Activated T-cell treated with anti-CD3 and anti-CD28 coated beads for 4 hours (primary cell): Measurements from ENCODE around the gene SLC5A10.

Experiments
- DNase-seq: peaks from one replicate; pipeline ENCODE4 v3.0.0-alpha.2; 2020

The SLC5A10 gene

DNA sequence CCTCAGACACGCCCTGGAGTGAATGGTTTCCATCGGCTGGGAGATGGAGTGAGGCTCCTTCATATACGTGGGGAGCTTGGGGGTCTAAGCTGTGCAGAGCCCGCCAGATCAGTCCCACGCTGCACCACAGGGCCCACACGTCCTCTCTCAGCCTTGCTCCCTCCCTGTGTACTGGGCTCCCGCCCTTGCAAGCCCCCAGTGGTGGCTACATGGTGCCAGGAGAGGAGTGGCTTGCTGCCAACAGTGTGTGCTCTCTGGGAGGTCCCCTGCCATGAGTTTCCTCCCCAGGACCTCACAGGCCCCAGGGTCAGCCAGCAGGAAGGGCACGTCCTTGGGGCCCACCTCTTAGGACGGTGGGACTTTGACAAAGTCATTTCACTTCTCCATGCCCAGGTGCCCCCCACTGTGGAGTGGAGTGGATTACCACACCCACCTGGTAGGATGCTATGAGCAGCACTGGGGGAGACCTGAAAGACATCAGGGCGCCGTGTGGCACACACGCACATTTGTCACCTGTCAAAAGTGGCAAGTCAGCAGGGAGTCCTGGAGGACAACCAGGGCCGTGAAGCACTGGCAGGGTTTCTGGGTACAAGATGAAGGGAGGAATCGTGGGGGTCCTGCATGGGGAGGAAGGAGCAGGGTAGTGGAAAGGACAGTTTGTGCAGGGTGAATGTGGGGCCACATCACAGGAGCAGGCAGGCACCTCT lies 13.7 kb downstream of the SLC5A10 start:
- DNase-seq: no peak

DNA sequence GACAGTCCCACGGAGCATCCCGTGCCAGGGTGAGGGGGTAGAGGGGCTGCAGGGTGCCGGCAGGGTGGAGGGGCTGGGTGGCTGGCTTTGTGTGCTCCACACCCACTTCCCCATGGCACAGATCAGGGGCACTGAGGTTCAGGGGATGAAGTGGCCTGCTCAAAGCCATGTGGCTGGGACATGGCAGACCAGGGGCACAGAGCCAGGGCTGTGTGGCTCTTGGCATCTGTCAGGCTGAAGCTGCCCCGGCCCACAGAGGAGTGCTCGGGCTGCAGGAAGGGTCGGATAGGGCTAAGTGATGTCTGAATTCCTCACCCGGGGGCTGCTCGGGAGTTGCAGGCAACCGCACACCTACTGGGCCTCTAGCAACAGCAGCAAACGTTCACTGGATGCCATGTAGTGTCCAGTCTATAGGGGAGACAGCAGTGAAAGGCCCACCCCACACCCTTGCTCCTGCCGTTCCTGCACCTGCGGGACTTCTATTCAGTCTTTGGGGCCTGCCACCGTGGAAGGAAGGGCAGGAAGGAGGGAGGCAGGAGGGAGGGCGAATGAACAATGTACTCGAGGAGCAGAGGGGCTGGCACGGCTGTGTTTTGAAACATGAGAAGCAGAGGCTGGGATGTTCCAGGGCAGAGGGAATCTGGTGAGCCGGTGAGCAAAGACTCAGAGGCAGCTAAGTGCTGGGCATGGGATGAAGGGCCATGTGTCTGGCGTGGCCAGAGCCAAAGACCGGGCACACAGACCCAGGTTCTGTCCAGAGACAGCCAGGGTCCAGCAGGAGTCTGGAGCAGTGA lies 15.1 kb downstream of the SLC5A10 start:
- no peak for DNase-seq

DNA sequence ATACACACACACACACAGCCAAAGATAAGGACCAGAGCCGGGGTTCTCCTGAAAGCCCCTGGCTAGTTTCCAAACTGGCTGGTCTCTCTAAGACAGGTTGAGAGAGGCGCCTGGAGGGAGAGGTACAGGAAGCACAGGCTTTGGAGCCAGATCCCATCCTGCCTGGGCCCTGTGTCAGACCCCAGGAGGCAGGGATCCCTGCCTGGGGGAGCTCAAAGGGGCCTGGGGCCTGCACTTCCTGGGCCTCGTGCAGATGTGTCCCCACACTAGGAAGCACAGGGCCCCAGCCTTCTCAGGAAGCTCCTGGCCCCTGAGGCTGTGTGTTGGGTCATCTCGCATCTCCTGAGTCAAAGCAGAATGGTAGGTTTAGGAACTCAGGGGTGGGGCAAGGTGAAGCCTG lies 16.0 kb downstream of the SLC5A10 start:
- no peak for DNase-seq

DNA sequence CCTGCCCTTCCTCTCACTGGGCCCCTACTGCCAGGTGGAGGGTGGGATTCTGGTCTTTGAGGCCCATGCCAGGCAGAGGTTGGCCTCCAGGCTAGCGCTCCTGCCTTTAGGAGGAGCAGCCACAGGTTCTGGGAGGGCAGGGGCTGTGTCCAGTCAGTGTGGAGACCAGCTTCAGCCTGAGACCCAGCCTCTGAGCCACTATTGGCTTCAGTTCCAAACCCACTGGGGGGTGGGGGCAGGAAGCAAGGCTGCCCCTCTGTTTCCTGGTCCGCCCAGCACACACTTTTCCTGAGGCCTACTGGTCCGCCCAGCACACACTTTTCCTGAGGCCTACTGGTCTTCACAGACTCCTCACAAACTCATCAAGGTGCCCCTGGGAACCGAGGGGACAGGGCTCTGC lies 16.4 kb downstream of the SLC5A10 start:
- DNase-seq: no peak

DNA sequence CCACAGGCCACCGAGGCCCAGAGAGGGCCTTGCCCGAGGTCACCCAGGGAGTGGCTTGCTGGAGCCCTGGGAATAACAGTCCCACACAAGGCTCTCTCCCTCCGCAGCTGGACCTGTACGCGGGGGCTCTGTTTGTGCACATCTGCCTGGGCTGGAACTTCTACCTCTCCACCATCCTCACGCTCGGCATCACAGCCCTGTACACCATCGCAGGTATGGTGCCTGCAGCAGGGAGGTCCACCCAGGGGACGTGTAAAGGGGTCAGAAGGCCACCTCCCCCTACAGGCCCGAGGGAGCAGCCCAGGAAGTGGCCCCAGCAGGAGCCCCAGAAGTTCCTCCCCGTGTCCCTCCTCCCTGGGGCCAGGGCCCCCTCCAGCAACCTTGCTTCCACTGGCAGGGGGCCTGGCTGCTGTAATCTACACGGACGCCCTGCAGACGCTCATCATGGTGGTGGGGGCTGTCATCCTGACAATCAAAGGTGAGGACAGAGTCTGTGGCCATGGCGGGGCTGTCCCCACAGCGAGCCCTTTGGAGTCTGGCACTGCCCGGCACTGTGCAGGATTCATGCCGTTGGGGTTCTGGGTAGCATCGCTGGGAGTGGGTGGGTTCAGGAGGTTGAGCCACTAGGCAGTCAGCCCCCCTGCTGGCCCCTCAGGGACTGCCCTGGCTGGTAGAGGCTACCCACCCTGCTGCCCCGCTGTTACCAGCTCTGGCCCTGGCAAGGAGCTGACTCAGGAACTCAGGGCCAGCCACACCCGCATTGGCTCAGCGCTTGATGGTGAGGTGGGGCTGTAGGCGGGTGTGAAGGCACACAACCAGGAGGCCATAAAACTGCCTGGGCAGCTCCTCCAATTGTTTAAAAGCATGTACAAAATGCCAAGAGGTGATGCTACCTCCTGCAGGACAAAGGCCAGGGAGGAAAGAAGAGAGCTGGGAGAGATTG lies 17.3 kb downstream of the SLC5A10 start:
- DNase-seq: no peak

DNA sequence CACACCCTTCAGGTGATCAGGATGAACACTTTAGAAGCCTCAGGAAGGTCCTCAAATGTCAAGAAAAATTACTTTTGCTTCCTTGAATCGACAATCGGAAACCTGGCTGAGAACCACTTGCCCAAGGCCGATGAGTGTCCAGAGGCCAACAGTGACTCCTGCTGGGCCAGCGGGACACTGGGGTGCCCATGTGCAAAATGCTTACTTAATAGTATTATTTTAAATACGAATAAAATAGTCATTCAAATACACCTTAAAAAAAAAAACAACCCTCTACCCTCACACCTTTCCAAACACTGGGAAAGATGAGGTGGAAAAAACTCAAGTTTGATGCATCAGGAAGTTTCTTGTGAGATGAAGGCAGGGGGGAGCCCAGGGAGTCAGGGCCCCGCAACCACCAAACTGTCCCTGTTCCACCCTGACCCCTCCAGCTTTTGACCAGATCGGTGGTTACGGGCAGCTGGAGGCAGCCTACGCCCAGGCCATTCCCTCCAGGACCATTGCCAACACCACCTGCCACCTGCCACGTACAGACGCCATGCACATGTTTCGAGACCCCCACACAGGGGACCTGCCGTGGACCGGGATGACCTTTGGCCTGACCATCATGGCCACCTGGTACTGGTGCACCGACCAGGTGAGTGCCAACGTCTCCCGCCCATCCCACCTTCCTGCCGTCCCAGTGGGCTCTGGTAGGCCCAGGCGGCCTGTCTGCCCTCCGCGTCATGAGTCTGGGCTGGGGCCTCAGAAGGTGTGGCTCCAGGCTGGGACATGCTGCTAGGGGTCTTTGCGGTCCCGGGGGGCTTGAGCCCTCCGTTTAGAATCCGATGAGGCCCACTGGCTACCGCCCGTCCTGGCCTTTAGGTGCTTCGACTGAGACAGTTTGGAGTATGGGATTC lies 18.9 kb downstream of the SLC5A10 start:
- no peak for DNase-seq

DNA sequence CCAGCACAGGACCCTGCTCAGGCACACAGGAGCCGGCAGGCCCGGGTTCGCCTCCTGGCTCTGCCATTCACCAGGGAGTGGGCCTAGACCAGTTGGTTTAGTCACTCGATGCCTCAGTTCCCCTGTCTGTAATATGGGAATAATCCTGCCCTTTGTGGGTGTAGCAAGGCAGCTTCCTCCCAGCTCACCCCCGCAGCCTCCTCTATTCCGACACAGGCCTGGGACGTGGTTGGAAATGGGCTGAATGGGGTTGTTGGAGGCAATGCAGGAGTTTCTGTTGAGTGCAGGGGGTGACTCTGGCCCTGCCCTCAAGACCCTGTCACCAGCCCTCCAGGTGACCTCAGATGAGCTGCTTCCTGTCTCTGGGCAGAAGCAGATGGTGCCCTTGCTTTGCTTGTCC lies 19.8 kb downstream of the SLC5A10 start:
- no peak for DNase-seq

DNA sequence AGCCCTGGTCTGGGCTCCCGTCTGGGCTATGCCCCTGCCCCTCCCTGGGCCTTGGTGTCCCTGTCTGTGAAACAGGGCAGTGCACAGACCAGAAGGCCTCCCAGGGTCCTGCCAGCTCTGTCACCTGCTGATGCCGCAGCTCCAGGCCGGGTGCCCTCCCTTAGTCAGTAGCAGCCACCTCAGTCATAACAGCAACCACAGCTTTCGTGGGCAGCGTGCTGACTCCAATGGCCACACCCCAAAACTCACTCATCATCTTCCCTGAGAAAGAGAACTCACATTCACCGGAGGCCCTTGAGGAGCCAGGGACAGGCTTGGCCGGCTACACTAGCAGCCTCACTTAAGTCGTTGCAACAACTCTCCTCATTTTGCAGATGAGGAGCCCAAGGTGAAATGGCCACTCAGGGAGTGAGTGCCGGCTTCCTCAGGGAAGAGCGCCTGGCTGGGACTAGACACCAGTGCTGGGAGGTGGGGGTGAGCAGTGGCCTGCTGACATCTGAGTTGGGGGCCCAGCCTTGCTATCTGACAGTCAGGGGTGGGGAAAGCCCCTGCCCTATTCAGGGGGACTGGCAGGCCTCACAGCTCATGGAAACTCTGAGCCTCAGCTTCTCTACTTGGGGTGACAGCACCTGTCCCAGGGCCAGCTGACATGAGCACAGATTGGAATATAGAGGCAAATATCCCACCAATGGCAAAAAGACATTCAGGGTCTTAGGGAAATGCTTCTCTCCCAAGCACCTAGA lies 22.6 kb downstream of the SLC5A10 start:
- DNase-seq: no peak

DNA sequence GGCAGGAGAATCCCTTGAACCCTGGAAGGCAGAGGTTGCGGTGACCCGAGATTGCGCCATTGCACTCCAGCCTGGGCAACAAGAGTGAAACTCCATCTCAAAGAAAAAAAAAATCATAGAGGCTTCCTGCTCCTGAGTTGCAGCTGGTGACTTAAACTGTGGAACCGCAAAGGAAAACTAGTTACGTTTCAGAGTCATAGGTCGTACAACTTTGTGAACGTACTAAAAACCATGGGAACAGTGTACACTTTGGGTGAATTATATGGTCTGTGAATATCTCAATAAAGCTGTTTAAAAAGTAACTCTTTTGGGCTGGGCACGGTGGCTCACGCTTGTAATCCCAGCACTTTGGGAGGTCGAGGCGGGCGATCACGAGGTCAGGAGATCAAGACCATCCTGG lies 23.6 kb downstream of the SLC5A10 start:
- no peak for DNase-seq

DNA sequence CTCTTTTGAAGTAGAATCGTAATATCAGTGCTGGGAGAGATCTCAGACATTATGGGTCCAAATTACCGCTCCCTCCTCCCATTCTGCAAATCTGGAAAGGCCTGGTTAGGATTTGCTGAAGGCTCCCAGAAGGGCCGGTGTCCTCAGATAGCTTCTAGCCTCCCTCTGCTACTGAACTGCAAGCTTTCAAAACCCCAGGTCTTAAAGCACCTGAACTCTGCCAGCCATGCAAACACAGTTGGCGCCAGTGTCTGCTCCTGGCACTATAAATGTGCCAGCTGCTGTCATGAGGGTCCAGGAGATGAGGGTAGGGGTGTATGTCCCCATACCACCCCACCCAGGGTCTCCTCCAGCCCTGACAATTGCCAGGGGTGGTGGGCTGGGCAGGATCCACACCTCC lies 24.2 kb downstream of the SLC5A10 start:
- no peak for DNase-seq

DNA sequence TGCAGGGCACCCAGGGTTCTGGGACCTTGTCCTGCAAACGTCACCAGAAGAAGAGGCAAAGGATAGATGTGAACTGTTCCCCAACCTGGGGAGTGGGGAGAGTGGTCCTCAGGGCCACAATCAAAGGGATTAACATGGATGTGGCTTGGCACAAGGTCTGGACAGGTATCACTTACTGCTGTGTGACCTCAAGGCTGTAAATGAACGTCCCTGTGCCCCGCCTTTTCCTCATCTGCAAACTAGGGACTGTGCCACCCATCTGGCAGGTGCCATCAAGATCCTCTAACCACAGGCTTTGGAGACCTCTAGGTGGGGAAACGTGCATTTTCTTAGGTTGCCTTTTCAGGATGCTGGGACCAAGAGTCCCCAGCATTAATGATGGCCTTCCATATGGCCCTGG lies 25.1 kb downstream of the SLC5A10 start:
- no peak for DNase-seq

DNA sequence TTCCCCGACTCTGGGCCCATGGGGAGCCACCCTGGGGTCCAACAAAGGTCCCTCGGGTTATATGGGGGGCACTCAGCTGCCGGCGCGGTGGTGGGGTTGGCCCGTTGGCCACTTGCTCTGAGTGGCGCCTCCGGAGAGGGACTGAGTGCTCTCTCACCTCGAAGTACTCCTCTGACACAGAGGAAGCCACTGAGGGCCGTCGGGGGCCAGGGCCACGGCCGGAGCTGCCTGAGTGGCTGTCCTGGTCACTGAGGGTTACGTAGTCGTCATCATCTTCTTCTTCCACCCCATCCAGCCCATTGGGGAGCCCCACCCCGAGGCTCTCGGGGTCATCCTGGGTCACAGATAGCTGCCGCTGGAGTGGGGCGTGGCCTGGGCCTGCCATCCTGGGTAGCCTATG lies 25.7 kb downstream of the SLC5A10 start:
- no peak for DNase-seq

DNA sequence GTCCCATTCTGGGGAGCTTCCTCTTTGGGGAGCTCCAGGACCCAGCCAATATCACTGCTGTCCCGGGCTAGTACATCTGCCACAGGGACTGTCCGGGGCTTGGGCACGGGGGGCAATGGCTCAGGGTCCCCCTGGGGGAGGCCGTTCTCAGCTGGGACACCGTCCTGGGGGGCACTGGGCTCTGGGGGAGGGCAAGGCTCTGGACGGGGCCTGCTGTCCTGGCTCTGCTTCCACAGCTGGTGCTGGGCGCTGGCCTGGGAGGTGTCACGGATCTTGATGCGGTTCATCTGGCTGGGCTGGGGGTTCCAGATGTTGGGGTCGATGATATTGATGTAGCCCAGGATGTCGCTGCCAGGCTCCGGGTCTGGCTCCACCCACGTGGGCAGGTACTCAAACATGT lies 26.1 kb downstream of the SLC5A10 start:
- DNase-seq: no peak

DNA sequence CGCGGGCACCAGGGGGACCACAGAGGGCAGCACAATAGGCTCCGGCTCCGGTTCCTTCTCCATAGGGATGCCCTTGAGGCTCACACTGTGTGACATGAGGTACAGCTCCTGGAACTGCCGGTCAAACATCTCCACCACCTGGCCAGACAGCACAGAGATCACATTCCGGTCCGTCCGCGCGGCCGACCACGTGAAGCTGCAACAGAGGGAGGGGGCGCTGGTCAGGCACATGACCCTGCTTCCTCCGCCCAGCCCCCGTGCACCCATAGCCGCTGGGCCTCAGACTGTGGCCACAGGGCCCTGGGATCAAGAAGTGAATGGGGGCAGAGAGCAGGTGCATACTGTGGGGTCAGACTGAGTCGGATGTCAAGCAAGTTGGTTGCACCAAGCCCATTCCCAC lies 26.7 kb downstream of the SLC5A10 start:
- no peak for DNase-seq

DNA sequence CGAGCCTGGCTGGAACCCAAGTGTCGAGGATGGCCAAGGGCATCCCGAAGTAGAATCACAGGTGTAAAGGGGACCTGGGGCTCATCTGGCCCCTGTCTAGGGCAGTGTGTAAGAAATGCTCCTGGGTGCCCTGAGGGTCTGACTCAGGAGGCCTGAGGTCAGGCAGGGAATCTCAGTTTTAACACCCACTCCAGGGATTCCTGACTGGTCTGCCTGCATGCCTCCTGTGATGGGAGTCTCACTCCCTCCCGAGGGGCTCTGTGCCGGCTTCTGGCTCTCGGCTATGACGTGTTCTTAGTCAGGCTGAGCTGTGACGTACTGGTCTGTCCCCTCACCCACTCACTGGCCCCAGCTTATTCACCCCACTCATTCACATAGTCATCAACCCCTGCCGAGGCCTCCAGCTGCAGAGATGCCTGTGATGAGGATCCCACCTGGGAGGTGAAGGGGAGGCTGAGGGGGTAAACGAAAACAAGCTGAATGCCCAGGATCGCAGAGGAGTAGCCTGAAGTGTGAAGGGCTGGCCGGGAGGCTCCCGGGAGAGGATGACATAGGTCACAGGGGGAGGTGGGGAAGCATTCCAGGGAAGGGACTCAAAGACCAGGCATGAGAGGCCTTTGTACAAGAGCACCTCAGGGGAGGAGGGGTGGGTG lies 28.8 kb downstream of the SLC5A10 start:
- no peak for DNase-seq

DNA sequence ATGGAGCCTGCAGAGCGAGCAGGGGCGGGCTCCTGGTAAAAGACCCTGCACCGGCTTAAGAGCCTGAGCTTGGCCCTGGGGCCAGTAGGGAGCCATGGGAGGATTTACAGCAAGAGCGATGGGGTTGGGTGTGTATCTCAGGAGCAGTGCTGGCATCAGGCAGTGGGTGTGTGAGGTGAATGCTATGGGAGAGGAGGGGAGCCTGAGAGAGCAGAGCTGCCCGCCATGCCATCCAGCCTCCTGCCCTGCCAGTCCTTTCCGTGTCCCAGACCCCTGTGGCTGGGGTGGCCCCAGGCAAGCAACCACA lies 29.3 kb downstream of the SLC5A10 start:
- DNase-seq: no peak

DNA sequence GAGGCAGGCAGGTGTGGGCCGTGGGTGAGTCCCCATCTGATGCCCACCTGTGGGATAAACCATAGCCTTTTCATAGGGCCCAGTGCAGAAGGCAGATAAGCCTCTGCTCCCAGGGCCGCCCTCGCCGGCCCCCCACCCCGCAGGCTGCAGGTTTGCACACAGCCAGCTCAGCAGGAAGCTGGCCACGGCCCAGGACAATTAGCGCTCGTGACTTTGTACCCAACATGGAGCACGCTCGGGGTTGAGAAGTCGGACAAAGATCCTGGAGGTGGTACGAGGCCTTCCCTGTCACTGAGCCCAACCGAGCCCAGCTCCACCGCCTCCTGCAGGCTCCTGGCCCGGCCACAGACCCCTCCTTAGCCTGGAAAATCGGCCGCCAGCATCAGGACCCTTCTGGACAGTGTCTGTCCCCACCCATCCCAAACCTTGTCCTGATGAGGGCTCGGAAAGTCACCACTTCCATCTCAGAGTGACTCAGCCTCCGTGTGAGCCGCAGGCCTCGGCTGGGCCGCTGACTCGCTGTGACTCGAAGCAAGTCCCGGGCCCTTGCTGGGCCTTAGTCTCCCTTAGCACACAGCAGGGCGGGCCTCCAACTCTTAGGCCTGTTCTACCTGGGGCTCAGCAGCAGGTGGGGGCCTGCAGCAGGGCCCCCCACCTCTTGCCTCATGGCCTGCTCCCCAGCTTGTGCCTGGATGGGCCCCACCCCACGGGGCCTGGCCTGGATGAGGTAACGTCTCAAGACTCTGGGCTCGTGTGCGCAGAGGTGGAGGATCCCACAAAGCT lies 29.9 kb downstream of the SLC5A10 start:
- no peak for DNase-seq

DNA sequence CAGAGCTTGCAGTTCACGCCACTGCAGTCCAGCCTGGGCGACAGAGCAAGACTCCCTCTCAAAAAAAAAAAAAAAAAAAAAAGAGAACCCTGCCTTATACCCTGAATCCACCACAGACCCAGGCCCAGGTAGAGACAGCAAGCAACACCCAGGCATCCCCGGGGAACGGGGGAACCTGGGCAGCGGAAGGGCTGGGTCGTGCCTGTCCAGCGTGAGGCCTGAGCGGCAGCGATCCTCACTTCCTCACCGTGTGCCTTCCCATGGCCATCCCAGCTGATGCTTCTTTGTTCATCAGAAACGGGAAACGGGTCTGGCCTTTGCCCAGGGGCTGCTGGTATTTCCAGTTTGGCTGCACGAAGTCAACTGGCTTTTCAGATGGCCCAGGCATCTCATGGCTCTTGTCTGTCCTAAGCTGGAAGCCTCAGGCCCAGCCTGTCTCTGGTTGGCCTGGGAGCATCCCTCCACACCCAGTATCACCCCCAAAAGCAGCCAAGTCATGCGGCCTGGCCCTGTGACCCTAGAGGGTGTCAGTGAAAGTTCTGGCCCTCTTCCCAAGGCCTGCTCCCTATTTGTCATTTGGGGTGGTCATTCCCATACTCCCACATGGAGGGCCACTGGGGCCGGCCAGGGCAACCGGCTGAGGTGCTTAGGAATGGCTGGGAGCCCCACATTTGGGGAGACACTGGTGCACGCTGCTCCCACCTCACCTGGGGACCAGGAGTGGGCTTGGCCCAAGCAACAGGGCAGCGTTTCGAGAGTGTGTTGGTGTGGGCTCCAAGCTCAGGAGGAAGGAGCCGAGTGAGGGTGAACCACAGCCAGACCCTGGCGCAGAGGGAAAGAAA lies 32.5 kb downstream of the SLC5A10 start:
- DNase-seq: no peak

DNA sequence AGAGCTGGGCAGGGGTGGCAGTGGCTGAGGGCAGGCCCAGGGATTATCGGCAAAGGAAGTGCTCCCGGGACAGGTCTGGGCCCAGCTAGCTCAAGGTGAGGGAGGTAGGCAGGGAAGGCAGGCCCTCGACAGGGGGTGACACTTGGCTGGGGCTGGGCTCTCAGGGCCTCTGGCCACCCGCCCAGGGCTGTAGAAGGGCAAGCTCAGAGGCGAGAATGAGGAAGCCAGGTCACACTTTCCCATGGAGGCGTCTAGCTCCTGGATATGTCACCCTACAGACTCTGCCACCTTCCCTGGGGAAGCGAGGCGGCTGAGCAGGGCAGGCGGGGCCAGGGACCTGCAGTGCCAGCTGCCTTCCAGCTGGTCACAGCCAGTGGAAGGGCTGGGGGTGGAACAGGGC lies 33.5 kb downstream of the SLC5A10 start:
- DNase-seq: no peak
